ENCODE data around the gene WNK3.

The WNK3 gene

DNA sequence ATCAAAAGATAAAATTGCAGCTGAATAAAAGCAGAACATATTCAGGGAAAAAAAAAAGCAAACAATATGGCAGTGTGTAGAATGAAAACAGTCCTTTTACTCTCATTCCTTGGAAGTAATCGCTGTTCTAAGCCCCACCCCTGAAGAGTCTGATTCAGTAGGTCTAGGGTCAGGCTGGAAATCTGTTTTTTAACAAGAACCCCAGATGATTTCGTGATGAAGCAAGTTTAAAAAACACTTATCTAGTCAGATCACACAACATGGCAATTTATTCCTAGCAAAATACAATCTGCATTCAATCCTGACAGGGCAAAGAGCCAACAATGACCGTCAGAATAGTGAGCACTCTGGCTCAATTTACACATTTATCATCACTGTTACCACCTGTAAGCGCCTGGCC is 190.9 kb downstream of the WNK3 start:
- DNase-seq (ENCODE audit: low read depth) = no peak

- no peak for DNase-seq (ENCODE audit: low read depth)
Measured at GRCh38 chrX:54157561-54157960, 200.3 kb downstream of the WNK3 start.
